Spleen (tissue), 11 donors: ENCODE measurements around the gene ESAM. TPM values are rescaled to one million over a fixed set of nuclear protein-coding genes. Genes with fewer than 3 reads are reported as not detected.

Experiments
- DNase-seq: peaks from one replicate; pipeline ENCODE4 v3.0.0-alpha.2; 2020
- H3K27ac ChIP-seq, 8 donors: fragments of 200-600 bp; sonication (generic) in 7 of 8; 1 replicate in 4 of 8; 2 replicates in 4 of 8; pipeline versions ENCODE4 v1.5.0 to v1.8.0; 2016 to 2021; ENCODE audit warnings: inconsistent platforms in 4 of 8, mild to moderate bottlenecking in 4 of 8, moderate library complexity in 1 of 8
- H3K27me3 ChIP-seq, 7 donors: fragments of 200-600 bp; sonication (generic) in 6 of 7; replicated peaks in 1 of 7; 1 replicate in 4 of 7; 2 replicates in 3 of 7; pipeline versions ENCODE4 v1.5.0 to v1.8.0; 2016 to 2021; ENCODE audit warnings: inconsistent platforms in 3 of 7, mild to moderate bottlenecking in 1 of 7
- H3K36me3 ChIP-seq, 6 donors: fragments of 200-600 bp; sonication (generic) in 5 of 6; 1 replicate in 4 of 6; 2 replicates in 2 of 6; pipeline versions ENCODE4 v1.5.0 to v1.8.0; 2016 to 2021; ENCODE audit warnings: inconsistent platforms in 2 of 6
- H3K4me1 ChIP-seq, 6 donors: fragments of 200-600 bp; sonication (generic) in 5 of 6; 1 replicate in 3 of 6; 2 replicates in 3 of 6; pipeline versions ENCODE4 v1.5.0 to v1.8.0; 2016 to 2021; ENCODE audit warnings: inconsistent platforms in 3 of 6
- H3K4me3 ChIP-seq, 8 donors: fragments of 200-600 bp; sonication (generic) in 7 of 8; 1 replicate in 4 of 8; 2 replicates in 4 of 8; pipeline versions ENCODE4 v1.5.0 to v1.8.0; 2016 to 2021; ENCODE audit warnings: inconsistent platforms in 4 of 8, mild to moderate bottlenecking in 4 of 8, moderate library complexity in 2 of 8
- H3K9me3 ChIP-seq, 8 donors: fragments of 200-600 bp; sonication (generic) in 7 of 8; 1 replicate in 4 of 8; 2 replicates in 4 of 8; pipeline versions ENCODE4 v1.5.0 to v1.8.0; 2016 to 2021; ENCODE audit warnings: inconsistent platforms in 4 of 8
- POLR2A ChIP-seq, 3 donors: fragments of 450-650 bp; IDR thresholded peaks; one replicate each; pipeline ENCODE4 v1.5.1; 2017; ENCODE audit warnings: antibody characterized with exemption in 3 of 3, mild to moderate bottlenecking in 1 of 3
- POLR2AphosphoS5 ChIP-seq, 3 donors: sonication (generic); formaldehyde crosslinking; IDR thresholded peaks; one replicate each; pipeline ENCODE4 v1.5.1; 2017; ENCODE audit warnings: antibody characterized with exemption in 3 of 3
- WGBS, 5 donors: extraction: QIAGEN DNeasy Blood & Tissue Kit in 3 of 5; methylation state at CpG; one replicate each; pipeline versions ENCODE4 v1.1.5 to v1.1.7; 2013 to 2018; 5-methylcytosine and 5-hydroxymethylcytosine counted together
- intact Hi-C: fragments of 100-400 bp; cut with DNase I; formaldehyde crosslinking; loops from one replicate; pipeline ENCODE4 v1.15.0; 2023; ENCODE audit warnings: low total_unique reads
- polyA plus RNA-seq, 3 donors: library from polyadenylated mRNA; stranded (reverse); fragments of 200-250 nt; gene quantifications; one replicate each; pipeline ENCODE4 v1.2.1, GENCODE V29; 2013
- total RNA-seq, 7 donors: library from RNA; depleted of rRNA in 3 of 7; stranded (reverse); fragments of >200 nt in 3 of 7; fragmentation: NEBNext Ultra II Directional in 4 of 7; extraction: Animal tissue kit (Norgen Biotek cat#: 25700) in 4 of 7; gene quantifications; one replicate each; pipeline versions ENCODE4 v1.1.0 to v1.2.1, GENCODE V29; 2016 to 2021
- TF ChIP-seq, protein P1 (sequence below), 11 experiments: fragments of 200-600 bp in 7 of 11; fragments of 450-650 bp in 4 of 11; sonication (generic) in 4 of 11; IDR thresholded peaks in 8 of 11; conservative IDR thresholded peaks in 3 of 11; 1 replicate in 7 of 11; 2 replicates in 4 of 11; pipeline versions ENCODE4 v1.4.0 to v1.8.0; 2016 to 2021; ENCODE audit warnings: antibody characterized with exemption in 11 of 11, inconsistent platforms in 4 of 11, mild to moderate bottlenecking in 1 of 11
- donor health status: healthy with polysubstance abuse.
- donor health status: DM: no; HTN: no; CAD: no; lungs with moderate emphysema.
- donor health status: DM: no; HTN: no; CAD: no.
- donor health status: Bipolar disorder and iron deficiency.
- donor health status: healthy.
- donor health status: DM: no; HTN: no; CAD: no.
- donor health status: DM: yes; HTN: yes; CAD: no.

Gene ESAM
- total and polyA plus RNA-seq, 10 donors, result 14.3 to 49.2 (median 28.8) TPM

GRCh38 chr11:124756753-124757227, 5.3 kb downstream of the ESAM start:
- H3K36me3 ChIP-seq, result no peaks in the 10 kb centered on the region
- DNase-seq, result no peak
- no peak overlapping the region for H3K4me3 ChIP-seq
- TF ChIP-seq POLR2AphosphoS5 (IDR thresholded peaks at IDR 0.05) (no peak), POLR2A (IDR thresholded peaks at IDR 0.05) (no peak)
- TF ChIP-seq, protein P1, sequence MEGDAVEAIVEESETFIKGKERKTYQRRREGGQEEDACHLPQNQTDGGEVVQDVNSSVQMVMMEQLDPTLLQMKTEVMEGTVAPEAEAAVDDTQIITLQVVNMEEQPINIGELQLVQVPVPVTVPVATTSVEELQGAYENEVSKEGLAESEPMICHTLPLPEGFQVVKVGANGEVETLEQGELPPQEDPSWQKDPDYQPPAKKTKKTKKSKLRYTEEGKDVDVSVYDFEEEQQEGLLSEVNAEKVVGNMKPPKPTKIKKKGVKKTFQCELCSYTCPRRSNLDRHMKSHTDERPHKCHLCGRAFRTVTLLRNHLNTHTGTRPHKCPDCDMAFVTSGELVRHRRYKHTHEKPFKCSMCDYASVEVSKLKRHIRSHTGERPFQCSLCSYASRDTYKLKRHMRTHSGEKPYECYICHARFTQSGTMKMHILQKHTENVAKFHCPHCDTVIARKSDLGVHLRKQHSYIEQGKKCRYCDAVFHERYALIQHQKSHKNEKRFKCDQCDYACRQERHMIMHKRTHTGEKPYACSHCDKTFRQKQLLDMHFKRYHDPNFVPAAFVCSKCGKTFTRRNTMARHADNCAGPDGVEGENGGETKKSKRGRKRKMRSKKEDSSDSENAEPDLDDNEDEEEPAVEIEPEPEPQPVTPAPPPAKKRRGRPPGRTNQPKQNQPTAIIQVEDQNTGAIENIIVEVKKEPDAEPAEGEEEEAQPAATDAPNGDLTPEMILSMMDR (IDR thresholded peaks at IDR 0.05 in 8 of 11, conservative IDR thresholded peaks at IDR 0.05 in 3 of 11), result no peak
- no peaks in the 10 kb centered on the region for H3K9me3 ChIP-seq
- H3K4me1 ChIP-seq, result peaks cover 27 to 72% (median 49%) of the 10 kb centered on the region in 6 donors
- intact Hi-C loops, result no loop called here
- no peak overlapping the region for H3K27ac ChIP-seq
- H3K27me3 ChIP-seq, result peaks cover 0 to 47% (median 29%) of the 10 kb centered on the region in 7 donors
- 84 to 92% (median 90%) methylated on average over 6 of the region's 6 CpGs for WGBS, 5 donors

- peaks cover 25 to 72% (median 47%) of the 10 kb centered on the region in 6 donors for H3K4me1 ChIP-seq
- H3K27ac ChIP-seq, result no peak overlapping the region
- WGBS, 5 donors, result 71 to 88% (median 86%) methylated on average over 7 to 9 of the region's 9 CpGs
- no peak for DNase-seq
- no peaks in the 10 kb centered on the region for H3K36me3 ChIP-seq
- TF ChIP-seq POLR2AphosphoS5 (IDR thresholded peaks at IDR 0.05) (no peak), POLR2A (IDR thresholded peaks at IDR 0.05) (no peak)
- TF ChIP-seq, protein P1 (IDR thresholded peaks at IDR 0.05 in 8 of 11, conservative IDR thresholded peaks at IDR 0.05 in 3 of 11), result no peak
- H3K27me3 ChIP-seq, result peaks cover 0 to 47% (median 24%) of the 10 kb centered on the region in 7 donors
- intact Hi-C loops, result no loop called here
- no peaks in the 10 kb centered on the region for H3K9me3 ChIP-seq
- H3K4me3 ChIP-seq, result no peak overlapping the region
These were observed 5.9 kb downstream of the ESAM start for GRCh38 chr11:124756033-124756752.

- Histone ChIP-seq H3K27me3 (peaks cover 0 to 33% (median 10%) of the 10 kb centered on the region in 7 donors), H3K36me3 (no peaks in the 10 kb centered on the region), H3K27ac (no peak overlapping the region), H3K4me3 (no peak overlapping the region), H3K4me1 (peaks cover 10 to 64% (median 38%) of the 10 kb centered on the region in 6 donors), H3K9me3 (no peaks in the 10 kb centered on the region)
- DNase-seq, result no peak
- WGBS, 5 donors, result 79 to 91% (median 83%) methylated on average over 6 of the region's 6 CpGs
- intact Hi-C loops, result no loop called here
- no peak for TF ChIP-seq POLR2AphosphoS5 (IDR thresholded peaks at IDR 0.05)
- TF ChIP-seq, protein P1 (IDR thresholded peaks at IDR 0.05 in 8 of 11, conservative IDR thresholded peaks at IDR 0.05 in 3 of 11), result no peak
- no peak for TF ChIP-seq POLR2A (IDR thresholded peaks at IDR 0.05)
These were observed 7.4 kb downstream of the ESAM start for GRCh38 chr11:124754710-124755109.

DNA sequence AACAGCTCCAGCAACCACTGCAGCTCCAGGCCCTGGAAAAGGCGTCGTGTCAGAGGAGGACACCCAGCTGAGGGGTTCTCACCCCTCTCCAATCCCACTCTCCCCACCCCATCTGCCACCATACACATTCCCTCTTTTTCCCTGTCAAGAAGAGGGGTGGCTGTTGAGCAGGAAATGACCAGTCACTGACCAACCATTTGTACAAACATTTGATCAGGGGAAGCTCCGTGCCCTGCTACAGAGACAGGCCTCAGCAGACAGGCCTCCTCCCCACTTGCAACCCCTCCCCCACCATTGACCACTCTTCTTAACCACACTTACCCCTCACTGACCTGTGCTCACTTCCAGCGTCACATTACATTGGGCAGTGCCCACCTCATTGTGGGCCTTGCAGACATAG, 7.8 kb downstream of the ESAM start:
- DNase-seq, result no peak
- Histone ChIP-seq H3K4me3 (no peak overlapping the region), H3K27ac (no peak overlapping the region), H3K27me3 (peaks cover 0 to 29% (median 6%) of the 10 kb centered on the region in 7 donors), H3K9me3 (no peaks in the 10 kb centered on the region), H3K36me3 (no peaks in the 10 kb centered on the region), H3K4me1 (peaks cover 9 to 64% (median 38%) of the 10 kb centered on the region in 6 donors)
- intact Hi-C loops, result no loop called here
- WGBS, 5 donors, result 83 to 95% (median 85%) methylated on average over 4 of the region's 4 CpGs
- TF ChIP-seq POLR2A (IDR thresholded peaks at IDR 0.05) (no peak), POLR2AphosphoS5 (IDR thresholded peaks at IDR 0.05) (no peak)
- TF ChIP-seq, protein P1 (IDR thresholded peaks at IDR 0.05 in 8 of 11, conservative IDR thresholded peaks at IDR 0.05 in 3 of 11), result no peak
